ENCODE data around the gene WBP2NL. TPM values are rescaled to one million over a fixed set of nuclear protein-coding genes. Genes with fewer than 3 reads are reported as not detected.
"Not testable (repeated sequence)": the region's sequence is repeated elsewhere in the genome, so short reads cannot be mapped to it uniquely, and the experiment has no call there.

The WBP2NL gene
- total and polyA plus RNA-seq, 4 donors, result 0.12 to 0.50 (median 0.25) TPM

DNA sequence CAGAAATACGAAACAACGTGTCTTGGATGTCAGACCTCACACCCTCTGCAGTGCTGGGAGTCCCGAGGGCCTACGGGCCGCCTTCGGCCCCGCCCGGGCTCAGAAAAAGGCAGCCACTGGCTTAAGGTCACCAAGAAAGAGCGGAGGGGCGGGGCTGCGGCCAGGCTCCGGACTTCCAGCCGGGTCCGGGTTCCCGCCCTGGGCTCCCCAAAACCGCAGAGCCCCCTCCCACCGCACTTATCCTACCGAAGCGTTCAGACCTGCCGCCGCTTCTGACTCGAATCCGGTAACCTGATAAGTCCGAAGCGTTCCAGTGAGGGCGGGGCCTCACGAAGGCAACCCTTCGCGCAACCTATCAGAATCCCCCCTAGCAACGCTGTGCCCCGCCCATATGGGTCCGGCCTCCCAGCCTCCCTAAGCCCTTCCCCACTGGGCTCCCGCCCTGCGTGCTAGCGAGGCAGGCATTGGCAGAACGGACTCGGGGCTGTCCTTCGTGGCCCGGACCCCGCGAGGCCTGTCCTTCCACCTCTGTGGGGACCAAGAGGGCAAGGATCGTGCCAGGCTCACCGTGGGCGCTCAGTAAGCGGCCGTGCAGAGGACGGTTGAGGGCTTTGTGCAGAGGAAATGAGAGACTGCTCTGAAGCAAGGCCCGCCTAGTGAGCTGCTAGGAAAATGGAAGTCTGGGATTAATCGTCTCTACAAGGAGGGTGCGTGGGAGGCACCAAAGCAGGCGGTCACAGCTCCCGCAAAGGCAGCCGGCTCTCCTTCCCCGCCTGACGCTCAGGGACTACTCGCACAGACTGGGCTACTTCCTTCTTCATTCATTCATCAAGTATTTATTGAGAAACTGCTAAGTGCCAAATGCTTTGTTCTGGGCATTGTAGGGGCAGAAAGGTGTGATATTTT, 72.2 kb downstream of the WBP2NL start, which contains the start of gene NAGA (continued):
- TF ChIP-seq, protein P1, sequence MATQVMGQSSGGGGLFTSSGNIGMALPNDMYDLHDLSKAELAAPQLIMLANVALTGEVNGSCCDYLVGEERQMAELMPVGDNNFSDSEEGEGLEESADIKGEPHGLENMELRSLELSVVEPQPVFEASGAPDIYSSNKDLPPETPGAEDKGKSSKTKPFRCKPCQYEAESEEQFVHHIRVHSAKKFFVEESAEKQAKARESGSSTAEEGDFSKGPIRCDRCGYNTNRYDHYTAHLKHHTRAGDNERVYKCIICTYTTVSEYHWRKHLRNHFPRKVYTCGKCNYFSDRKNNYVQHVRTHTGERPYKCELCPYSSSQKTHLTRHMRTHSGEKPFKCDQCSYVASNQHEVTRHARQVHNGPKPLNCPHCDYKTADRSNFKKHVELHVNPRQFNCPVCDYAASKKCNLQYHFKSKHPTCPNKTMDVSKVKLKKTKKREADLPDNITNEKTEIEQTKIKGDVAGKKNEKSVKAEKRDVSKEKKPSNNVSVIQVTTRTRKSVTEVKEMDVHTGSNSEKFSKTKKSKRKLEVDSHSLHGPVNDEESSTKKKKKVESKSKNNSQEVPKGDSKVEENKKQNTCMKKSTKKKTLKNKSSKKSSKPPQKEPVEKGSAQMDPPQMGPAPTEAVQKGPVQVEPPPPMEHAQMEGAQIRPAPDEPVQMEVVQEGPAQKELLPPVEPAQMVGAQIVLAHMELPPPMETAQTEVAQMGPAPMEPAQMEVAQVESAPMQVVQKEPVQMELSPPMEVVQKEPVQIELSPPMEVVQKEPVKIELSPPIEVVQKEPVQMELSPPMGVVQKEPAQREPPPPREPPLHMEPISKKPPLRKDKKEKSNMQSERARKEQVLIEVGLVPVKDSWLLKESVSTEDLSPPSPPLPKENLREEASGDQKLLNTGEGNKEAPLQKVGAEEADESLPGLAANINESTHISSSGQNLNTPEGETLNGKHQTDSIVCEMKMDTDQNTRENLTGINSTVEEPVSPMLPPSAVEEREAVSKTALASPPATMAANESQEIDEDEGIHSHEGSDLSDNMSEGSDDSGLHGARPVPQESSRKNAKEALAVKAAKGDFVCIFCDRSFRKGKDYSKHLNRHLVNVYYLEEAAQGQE (IDR thresholded peaks at IDR 0.05), result peak; percentile 65
- TF ChIP-seq HNF4A (conservative IDR thresholded peaks at IDR 0.05) (peak; percentile 90 to 98), GABPA (IDR thresholded peaks at IDR 0.05 in 1 of 2, conservative IDR thresholded peaks at IDR 0.05 in 1 of 2) (no peak), JUND (IDR thresholded peaks at IDR 0.05) (no peak), HNF4G (IDR thresholded peaks at IDR 0.05) (peak; percentile 91), RAD21 (IDR thresholded peaks at IDR 0.05) (peak; percentile 28 to 36), RXRA (IDR thresholded peaks at IDR 0.05) (peak; percentile 60 to 86)
- TF ChIP-seq, protein P2, sequence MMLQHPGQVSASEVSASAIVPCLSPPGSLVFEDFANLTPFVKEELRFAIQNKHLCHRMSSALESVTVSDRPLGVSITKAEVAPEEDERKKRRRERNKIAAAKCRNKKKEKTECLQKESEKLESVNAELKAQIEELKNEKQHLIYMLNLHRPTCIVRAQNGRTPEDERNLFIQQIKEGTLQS (IDR thresholded peaks at IDR 0.05), result no peak
- TF ChIP-seq, protein P3, sequence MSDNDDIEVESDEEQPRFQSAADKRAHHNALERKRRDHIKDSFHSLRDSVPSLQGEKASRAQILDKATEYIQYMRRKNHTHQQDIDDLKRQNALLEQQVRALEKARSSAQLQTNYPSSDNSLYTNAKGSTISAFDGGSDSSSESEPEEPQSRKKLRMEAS (IDR thresholded peaks at IDR 0.05), result peak; percentile 90

DNA sequence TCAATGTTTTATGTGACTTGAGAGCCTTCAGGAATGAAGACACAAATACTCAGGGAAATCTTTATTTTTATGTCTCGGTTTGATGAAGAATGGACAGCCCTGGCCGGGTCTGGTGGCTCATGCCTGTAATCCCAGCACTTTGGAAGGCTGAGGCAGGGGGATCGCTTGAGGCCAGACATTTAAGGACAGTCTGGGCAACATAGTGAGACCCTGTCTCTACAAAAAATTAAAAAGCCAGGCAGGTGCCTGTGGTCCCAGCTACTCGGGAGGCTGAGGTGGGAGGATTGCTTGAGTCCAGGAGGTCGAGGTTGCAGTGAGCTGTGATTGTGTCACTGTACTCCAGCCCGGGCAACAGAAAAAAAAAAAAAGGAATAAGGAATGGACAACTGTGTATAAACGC, 72.9 kb downstream of the WBP2NL start:
- H3K27me3 ChIP-seq (ENCODE audit: control insufficient read depth in 4 of 4, insufficient read depth in 4 of 4, low read length in 3 of 4); DNase-seq (ENCODE audit: low spot score); H3K9me3 ChIP-seq (ENCODE audit: control insufficient read depth in 4 of 4, low read length in 3 of 4): not testable (repeated sequence)
- Histone ChIP-seq H3K4me1 (ENCODE audit: control insufficient read depth in 4 of 4, insufficient read depth in 4 of 4, low read length in 3 of 4) (peaks cover 3 to 31% (median 27%) of the 10 kb centered on the region in 4 donors), H3K4me3 (ENCODE audit: low read depth in 1 of 3, low read length in 3 of 3) (peak overlapping the region; percentile 67 to 75 (median 67)), H3K36me3 (ENCODE audit: control insufficient read depth in 4 of 4, insufficient read depth in 3 of 4, low read depth in 1 of 4, low read length in 3 of 4) (peaks cover 0 to 15% (median 3%) of the 10 kb centered on the region in 4 donors), H3K27ac (ENCODE audit: low read depth in 1 of 2, low read length in 2 of 2) (peak overlapping the region; percentile 69 to 90), H3K9ac (ENCODE audit: low read depth in 1 of 2, low read length in 2 of 2) (peak overlapping the region; percentile 69 to 70)
- 83% methylated on average over 7 of the region's 7 CpGs for WGBS

DNA sequence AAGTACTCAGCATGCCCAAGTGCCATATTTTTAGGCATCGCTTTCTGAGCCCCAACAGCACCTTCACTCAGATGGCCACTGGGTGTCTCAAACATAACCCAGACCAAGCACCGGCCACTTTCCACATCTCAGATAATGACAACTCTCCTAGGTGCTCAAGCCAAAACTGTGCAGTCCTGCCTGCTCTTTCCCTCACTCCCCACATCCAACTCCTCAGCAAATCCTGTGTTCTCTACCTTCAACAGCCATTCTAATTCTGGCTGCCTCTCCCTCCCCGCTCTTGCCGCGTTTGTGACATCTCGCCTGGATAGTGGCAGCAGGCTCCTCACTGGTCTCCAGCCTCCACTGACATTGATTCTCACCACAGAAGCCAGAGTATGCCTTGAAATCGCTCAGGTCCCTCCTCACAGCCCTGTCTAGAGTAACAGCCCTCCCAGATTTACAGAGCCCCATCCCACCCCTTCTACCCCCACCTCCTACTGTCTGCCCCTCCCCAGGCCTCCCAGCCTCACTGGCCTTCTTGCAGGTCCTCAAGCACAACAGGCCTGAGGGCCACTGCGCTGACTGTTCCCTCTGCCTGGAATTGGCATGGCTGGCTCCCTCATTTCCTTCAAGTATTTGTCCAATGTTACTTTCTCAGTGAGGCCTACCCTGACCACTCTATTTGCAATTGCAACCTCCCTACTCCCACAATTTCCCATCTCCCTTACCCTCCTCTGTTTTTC, 74.2 kb downstream of the WBP2NL start:
- Histone ChIP-seq H3K4me1 (ENCODE audit: control insufficient read depth in 4 of 4, insufficient read depth in 4 of 4, low read length in 3 of 4) (peaks cover 3 to 31% (median 27%) of the 10 kb centered on the region in 4 donors), H3K4me3 (ENCODE audit: low read depth in 1 of 3, low read length in 3 of 3) (no peak overlapping the region), H3K36me3 (ENCODE audit: control insufficient read depth in 4 of 4, insufficient read depth in 3 of 4, low read depth in 1 of 4, low read length in 3 of 4) (peaks cover 0 to 2% (median 1%) of the 10 kb centered on the region in 4 donors), H3K9me3 (ENCODE audit: control insufficient read depth in 4 of 4, low read length in 3 of 4) (peaks cover 0 to 2% (median 0%) of the 10 kb centered on the region in 4 donors), H3K27me3 (ENCODE audit: control insufficient read depth in 4 of 4, insufficient read depth in 4 of 4, low read length in 3 of 4) (no peaks in the 10 kb centered on the region), H3K27ac (ENCODE audit: low read depth in 1 of 2, low read length in 2 of 2) (no peak overlapping the region), H3K9ac (ENCODE audit: low read depth in 1 of 2, low read length in 2 of 2) (no peak overlapping the region)
- no peak for DNase-seq (ENCODE audit: low spot score)
- TF ChIP-seq SP1 (IDR thresholded peaks at IDR 0.05), result no peak
- peak in 1 of 2 donors; percentile 21 for TF ChIP-seq RAD21 (IDR thresholded peaks at IDR 0.05)
- 89% methylated on average over 8 of the region's 8 CpGs for WGBS

All from liver (tissue), 9 donors.